HG02678 (cell line): ENCODE data around the gene NUBP2.

Source experiments
- ATAC-seq: cut with Tn5 transposase; IDR thresholded peaks from one replicate; pipeline ENCODE4 v1.9.1; 2021; ENCODE audit warnings: mild to moderate bottlenecking, moderate library complexity; ENCODE audit not compliant: unreplicated experiment

The NUBP2 gene, protein sequence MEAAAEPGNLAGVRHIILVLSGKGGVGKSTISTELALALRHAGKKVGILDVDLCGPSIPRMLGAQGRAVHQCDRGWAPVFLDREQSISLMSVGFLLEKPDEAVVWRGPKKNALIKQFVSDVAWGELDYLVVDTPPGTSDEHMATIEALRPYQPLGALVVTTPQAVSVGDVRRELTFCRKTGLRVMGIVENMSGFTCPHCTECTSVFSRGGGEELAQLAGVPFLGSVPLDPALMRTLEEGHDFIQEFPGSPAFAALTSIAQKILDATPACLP

DNA sequence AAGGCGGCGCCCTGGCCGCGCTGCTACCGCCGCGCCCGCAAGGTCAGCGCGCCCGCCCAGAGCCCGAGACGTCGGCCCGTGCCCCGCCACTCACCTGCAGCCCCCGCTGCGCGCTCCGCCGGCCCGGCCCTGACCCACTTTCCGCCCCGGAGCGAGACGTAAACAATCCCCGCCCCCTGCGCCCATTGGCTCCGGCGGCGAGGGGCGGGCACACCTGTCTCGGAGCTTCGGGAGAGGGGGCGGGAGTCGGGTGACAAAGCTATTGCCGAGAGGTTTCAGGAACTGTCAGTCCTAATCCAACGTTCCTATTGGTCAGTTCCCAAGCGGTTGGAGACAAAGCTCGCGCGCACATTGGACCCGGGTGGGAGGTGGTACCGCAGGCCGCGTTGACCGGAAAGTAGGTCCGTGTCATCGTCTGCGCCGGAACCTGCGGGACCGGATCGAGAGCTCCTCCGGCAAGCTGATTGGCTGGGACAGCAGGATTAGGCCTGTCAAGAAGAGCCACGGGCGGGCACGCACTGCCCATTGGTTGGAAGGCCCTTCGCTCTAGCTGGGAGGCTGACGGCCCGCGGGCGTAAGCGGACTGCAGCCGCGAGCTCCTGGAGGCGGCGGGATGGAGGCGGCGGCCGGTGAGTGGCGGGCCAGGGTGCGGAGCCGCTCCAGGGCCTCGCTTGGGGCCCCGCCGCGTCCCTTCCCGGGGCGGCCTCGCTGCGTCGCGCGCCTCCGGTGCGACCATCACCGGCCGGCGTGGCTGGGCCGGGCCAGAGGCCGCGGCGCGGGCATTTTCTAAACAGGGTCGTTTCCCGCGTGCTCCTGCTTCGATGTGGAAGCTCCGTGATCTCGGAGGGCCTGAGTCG lies at the start of gene NUBP2, which contains the start of gene SPSB3:
TSS of gene NUBP2 (plus strand) at position 553 of the 857 bp plus-strand sequence. CDS start at position 614, 61 bp downstream.
TSS of gene SPSB3 (minus strand) at position 164 of the 857 bp plus-strand sequence. CDS start 1,088 bp downstream, outside the sequence.
- ATAC-seq, result peak; percentile 86

- no peak for ATAC-seq
These were observed 48.6 kb upstream of the NUBP2 start for GRCh38 chr16:1734123-1734522.

DNA sequence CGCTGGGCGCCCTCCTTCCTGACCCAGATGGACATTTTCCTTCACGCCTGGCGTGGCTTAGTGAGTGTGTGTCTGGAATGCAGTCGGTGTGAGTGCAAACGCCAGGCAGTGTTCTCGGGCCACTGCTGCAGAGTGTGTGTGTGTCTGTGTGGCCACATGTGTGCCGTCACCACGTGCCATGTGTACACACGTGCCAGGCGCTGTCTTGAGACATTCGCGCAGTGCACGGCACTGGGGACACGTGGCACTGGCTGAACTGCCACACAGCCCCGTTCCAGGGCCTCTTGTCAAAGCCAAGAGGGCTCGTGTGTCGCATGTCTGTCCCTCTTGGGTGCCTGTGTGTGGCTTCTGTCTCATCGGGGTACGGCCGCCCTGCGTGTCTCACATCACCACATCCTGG lies 47.9 kb upstream of the NUBP2 start:
- no peak for ATAC-seq

DNA sequence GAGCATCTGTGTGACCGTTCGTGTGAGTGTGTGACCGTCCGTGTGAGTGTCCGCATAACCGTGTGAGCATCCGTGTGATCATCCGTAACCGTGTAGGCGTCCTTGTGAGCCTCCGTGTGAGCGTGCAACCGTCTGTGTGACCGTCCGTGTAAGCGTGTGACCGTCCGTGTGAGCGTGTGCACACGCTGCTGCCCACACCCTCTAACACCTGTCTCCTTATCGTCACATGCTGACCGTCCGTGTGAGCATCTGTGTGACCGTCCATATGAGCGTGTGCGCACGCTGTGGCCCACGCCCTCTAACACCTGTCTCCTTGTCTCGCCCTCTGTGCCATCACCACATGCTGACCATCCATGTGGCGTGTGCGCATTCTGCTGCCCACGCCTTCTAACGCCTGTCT lies 42.5 kb upstream of the NUBP2 start:
- ATAC-seq, result no peak

DNA sequence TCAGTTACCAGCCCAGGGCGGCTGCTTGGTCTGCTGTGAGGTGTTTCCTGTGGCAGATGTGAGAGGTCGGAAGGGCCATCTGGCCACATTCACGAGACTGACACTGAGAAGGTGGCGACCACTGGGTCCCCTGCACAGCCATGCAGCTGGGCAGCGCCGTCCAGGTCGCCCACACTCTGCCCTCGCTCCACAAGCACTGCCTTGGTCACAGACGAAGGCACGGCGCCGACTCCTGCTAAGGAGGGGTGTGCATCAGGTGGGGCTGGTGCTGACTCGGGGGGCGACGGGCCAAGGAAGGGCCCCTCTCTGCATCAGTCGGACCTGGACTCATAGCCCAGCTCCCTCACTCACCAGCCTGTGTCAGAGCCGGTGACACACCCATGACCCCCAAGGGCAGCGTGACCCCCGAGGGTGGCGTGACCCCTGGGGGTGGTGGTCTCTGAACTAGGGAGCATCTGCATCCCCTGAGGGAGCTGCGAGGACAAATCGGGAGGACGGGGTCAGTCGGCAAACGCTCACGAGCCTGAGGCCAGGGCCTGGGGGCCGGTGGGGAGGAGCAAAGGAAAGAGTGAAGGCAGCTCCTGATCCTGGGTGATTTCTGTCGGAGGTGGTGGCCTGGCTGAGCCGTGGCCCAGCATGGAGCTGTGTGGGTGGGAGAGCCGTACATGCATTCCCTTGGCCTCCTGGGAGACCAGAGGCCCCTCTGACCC lies 41.8 kb upstream of the NUBP2 start:
- ATAC-seq, result no peak

DNA sequence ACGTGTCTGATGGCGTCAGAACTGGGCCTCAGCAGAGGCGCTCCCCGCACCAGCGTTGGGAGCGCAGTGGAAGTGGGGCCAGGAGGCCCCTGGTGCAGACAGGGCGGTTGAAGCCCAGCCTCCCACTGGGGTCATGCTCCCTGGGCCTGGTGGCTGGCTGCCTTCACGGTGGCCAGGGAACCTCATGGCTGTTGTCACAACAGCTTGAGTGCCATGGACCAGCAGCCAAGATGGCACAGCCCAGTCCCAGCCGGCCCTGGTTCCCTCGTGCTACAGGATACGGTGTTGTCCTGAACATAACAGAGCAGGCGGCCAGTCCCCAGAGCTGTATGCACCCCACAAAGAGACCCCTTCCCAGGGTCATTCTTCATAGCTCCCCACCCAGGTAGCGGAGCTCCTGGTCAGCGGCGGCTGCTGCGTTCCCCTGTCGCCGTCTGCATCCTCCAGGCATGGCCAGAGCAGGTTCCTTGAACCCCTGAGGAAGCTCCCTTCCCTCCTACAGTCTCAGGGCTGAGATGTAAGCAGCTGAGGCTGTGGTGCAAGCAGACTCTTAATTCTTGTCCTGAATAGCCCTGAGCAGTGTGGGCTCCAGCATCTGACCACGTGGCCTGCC lies 41.1 kb upstream of the NUBP2 start:
- ATAC-seq, result no peak

- ATAC-seq, result no peak
These were observed 39.1 kb upstream of the NUBP2 start for GRCh38 chr16:1743376-1744337.

GRCh38 chr16:1744338-1744840 lies 38.4 kb upstream of the NUBP2 start:
- no peak for ATAC-seq

DNA sequence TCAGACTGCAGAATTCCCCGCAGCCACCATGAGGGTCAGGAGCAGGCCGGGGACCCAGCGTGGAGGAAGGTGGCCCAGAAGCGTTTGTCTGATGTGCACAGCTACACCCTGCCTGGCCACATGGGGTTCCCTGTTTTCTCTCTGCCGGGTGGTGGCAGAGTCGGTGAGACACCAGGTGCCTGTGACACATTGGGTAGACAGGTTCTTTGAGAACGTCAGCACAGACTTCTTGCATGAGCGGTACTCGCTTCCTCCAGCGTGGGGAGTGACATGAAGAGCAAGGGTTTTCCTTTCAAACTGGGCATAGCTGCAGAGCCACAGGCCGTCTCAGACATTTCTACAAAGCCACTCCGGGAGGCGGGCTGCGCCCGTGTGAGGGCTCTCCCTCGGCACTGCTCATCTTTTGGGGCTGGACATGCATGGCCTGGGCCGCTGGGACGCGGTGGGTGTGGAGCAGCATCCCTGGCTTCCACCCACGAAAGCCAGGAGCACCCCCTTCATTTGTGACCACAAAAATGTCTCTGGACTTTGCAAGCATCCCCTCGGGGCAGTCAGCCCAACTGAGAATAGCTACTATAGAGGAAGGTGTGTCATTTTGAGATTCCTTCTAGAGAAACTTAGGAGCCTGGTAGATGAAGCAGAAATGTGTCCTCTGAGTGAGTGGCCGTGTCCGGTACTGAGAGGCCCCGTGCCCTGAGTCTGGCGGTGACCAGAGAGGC lies 37.4 kb upstream of the NUBP2 start:
- no peak for ATAC-seq

GRCh38 chr16:1745900-1746692 lies 36.7 kb upstream of the NUBP2 start:
- ATAC-seq, result no peak

DNA sequence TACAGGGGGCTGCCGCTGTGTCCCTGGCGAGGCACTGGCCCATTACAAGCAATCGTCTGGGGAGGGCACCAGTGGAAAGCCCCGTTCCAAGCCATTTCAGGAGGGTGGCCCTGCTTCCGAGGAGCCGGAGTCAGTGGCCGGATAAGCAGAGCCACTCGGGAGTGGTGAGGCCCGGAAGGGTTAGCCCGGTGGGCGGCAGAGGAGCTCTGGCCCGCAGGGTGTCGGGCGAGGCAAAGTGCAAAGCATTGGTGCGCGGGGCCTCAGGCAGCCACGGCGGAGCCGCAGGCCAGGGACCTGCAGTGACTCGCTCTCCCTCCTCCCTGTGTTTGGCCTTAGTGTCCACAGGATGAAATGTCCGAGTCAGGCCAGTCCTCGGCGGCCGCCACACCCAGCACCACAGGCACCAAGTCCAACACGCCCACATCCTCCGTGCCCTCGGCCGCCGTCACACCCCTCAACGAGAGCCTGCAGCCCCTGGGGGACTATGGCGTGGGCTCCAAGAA lies 36.0 kb upstream of the NUBP2 start:
- ATAC-seq, result no peak

DNA sequence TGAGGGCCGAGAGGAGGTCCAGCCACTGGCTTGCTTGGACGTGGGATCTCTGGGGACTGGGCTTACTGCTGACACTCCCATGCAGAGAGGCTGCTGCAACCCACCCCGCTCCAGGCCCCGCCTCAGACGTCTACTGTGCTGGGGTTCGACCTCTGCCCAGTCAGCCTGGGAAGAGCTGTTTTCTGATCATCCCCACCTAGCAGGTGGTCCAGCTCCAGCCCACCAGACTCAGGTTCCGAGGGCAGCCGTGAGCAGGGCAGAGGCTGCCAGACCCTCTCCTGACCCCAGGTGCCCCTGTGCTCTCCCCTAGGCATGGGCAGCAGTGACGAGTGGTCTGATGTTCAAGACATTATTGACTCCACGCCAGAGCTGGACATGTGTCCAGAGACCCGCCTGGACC lies 34.8 kb upstream of the NUBP2 start:
- ATAC-seq, result no peak

DNA sequence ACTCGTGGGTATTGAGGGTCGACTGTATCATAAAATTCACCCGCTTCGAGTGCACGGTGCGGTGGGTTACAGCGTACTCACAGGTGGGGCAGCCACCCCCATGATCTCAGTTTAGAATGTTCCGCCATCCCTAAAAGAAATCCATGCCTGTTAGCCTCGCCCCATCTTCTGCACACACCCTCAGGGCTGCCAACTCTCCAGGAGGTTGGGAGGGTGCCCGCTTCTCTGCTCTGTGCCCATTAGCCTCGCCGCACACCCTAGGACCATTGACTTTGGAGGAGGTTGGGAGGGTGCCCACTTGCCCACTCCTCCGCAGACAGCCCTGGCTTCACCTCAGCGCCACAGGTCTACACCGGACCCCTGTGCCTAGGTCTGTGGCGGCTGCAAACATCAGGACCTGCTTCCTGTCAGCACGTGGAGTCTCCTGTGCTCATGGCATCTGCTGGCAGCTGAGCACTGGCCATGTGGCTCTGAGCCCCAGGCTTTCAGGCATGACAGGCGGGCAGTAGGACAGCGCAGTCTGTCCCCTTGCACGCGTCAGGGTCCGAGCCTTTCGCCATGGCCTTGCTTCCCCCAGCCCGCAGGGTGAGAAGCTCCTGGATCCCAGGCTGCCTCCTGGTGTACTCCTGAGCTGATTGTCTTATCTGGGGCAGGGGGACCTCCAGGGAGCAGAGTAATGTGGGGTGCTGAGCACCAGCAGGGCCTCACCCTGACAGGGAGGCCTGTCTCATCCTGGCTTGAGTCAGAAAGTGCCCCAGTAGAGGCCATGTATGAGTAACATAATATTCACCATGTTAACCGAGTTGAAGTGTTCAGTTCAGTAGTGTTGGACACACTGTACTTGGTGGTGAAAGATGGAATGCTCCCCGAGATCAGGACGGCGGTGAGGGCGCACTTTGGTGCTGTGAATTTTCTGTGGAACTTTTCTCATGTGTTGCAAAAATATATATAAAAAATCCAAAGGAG lies 33.3 kb upstream of the NUBP2 start:
- no peak for ATAC-seq

GRCh38 chr16:1751946-1752345 lies 30.8 kb upstream of the NUBP2 start:
- no peak for ATAC-seq

GRCh38 chr16:1752853-1753252 lies 29.9 kb upstream of the NUBP2 start:
- no peak for ATAC-seq

GRCh38 chr16:1754204-1754603 lies 28.6 kb upstream of the NUBP2 start:
- ATAC-seq, result no peak
